ENCODE results near the gene GPR146. TPM values are rescaled to one million over a fixed set of nuclear protein-coding genes. Genes with fewer than 3 reads are reported as not detected.

GPR146 gene
- total and polyA plus RNA-seq, 9 donors, result 6.1 to 25.0 (median 8.4) TPM

- H3K36me3 ChIP-seq, result no peaks in the 10 kb centered on the region
- H3K4me3 ChIP-seq, result no peak overlapping the region
- intact Hi-C loops (cut with DNase I), result loop anchor here in 1 of 4 donors (5.0 kb wide), 1 partner anchor 98 kb away; no protein-coding TSS in a partner anchor
- no peaks in the 10 kb centered on the region for H3K27me3 ChIP-seq
- no peak for DNase-seq
- H3K9me3 ChIP-seq, result no peaks in the 10 kb centered on the region
- WGBS, 3 donors, result 86 to 88% (median 87%) methylated on average over 11 to 12 of the region's 12 CpGs
- peaks cover 4% of the 10 kb centered on the region for H3K4me1 ChIP-seq (ENCODE audit: insufficient read depth)
- TF ChIP-seq EP300 (IDR thresholded peaks at IDR 0.05) (no peak), CTCF (IDR thresholded peaks at IDR 0.05) (no peak), POLR2A (IDR thresholded peaks at IDR 0.05) (no peak)
- H3K27ac ChIP-seq, result no peak overlapping the region
Observed at GRCh38 chr7:1079546-1079945, 35.2 kb downstream of the GPR146 start.

DNA sequence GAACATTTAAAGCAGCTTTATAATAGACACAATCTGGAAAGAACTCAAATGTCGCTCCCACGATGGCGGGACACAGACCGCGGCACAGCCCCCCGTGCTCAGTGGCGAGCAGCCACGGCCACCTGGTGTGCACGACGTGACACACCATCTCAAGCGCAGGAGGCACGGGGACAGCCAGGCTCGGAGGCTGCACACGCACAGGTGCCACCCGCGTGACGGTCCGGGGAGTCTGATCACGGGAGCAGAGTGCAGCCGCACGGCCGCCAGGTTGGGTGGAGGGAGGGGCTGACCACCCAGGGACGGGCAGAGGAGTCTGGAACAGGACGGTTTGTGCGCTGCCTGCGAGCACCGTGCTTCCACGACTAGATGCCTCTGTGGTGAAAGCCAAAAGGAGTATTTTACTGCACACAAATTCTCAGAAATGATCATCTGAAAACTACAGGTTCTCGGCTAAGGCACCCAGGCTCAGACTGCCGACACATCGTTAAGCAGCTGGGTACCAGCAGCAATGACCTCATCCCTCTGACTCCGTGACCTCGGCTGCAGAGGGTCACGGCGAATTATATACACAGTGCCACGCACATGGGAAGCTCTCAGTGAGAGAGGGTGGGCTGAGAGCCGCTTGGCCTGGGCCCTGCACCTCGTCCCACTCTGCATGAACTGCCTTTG is 36.0 kb downstream of the GPR146 start:
- no peak overlapping the region for H3K27ac ChIP-seq
- H3K9me3 ChIP-seq, result no peaks in the 10 kb centered on the region
- DNase-seq, result no peak
- no peak for TF ChIP-seq EP300 (IDR thresholded peaks at IDR 0.05)
- TF ChIP-seq POLR2A (IDR thresholded peaks at IDR 0.05), result no peak
- no peak for TF ChIP-seq CTCF (IDR thresholded peaks at IDR 0.05)
- no peaks in the 10 kb centered on the region for H3K27me3 ChIP-seq
- H3K36me3 ChIP-seq, result no peaks in the 10 kb centered on the region
- peaks cover 4% of the 10 kb centered on the region for H3K4me1 ChIP-seq (ENCODE audit: insufficient read depth)
- intact Hi-C loops (cut with DNase I), result loop anchor here in 2 of 4 donors (10.0 kb wide), 1 partner anchor 94 kb away; no protein-coding TSS in a partner anchor
- H3K4me3 ChIP-seq, result no peak overlapping the region
- 85 to 89% (median 85%) methylated on average over 38 of the region's 38 CpGs for WGBS, 3 donors

GRCh38 chr7:1080921-1081255 is 36.5 kb downstream of the GPR146 start:
- intact Hi-C loops (cut with DNase I), result loop anchor here in 2 of 4 donors (10.0 kb wide), 1 partner anchor 94 kb away; no protein-coding TSS in a partner anchor
- WGBS, 3 donors, result 88 to 92% (median 90%) methylated on average over 15 to 16 of the region's 16 CpGs
- Histone ChIP-seq H3K4me1 (ENCODE audit: insufficient read depth) (peaks cover 4% of the 10 kb centered on the region), H3K9me3 (no peaks in the 10 kb centered on the region), H3K27me3 (no peaks in the 10 kb centered on the region), H3K4me3 (no peak overlapping the region), H3K27ac (no peak overlapping the region), H3K36me3 (no peaks in the 10 kb centered on the region)
- TF ChIP-seq POLR2A (IDR thresholded peaks at IDR 0.05) (no peak), CTCF (IDR thresholded peaks at IDR 0.05) (no peak), EP300 (IDR thresholded peaks at IDR 0.05) (no peak)
- no peak for DNase-seq

DNA sequence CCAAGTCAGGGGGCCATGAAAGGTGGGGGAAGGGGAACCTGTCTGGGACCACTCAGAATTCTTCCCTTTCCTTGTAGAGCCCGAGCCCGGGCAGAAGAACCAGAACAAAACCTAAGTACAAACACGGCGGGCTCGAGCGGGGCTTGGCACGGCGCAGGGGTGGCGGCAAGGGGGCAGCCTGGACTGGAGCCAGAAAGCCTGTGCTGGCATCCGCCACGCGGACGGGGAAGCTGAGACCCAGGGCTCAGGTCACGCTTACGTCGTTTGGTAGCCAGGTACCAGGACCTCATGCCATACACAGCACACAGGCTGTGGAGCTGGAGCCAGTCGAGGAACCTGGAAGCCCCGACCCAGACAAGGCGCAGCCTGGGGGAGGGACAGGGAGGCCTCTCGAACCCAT is 37.0 kb downstream of the GPR146 start:
- no peaks in the 10 kb centered on the region for H3K9me3 ChIP-seq
- no peaks in the 10 kb centered on the region for H3K36me3 ChIP-seq
- TF ChIP-seq CTCF (IDR thresholded peaks at IDR 0.05), result no peak
- no peak for TF ChIP-seq POLR2A (IDR thresholded peaks at IDR 0.05)
- TF ChIP-seq EP300 (IDR thresholded peaks at IDR 0.05), result no peak
- H3K27ac ChIP-seq, result no peak overlapping the region
- WGBS, 3 donors, result 82 to 90% (median 88%) methylated on average over 20 of the region's 20 CpGs
- DNase-seq, result no peak
- no peak overlapping the region for H3K4me3 ChIP-seq
- no peaks in the 10 kb centered on the region for H3K27me3 ChIP-seq
- peaks cover 2% of the 10 kb centered on the region for H3K4me1 ChIP-seq (ENCODE audit: insufficient read depth)
- intact Hi-C loops (cut with DNase I), result loop anchor here in 2 of 4 donors (10.0 kb wide), 1 partner anchor 93 kb away; no protein-coding TSS in a partner anchor
